HG02852 (cell line): ENCODE results near the gene TIGAR.

Source experiments
- ATAC-seq: cut with Tn5 transposase; IDR thresholded peaks from one replicate; pipeline ENCODE4 v1.9.1; 2021; ENCODE audit warnings: mild to moderate bottlenecking, moderate library complexity; ENCODE audit not compliant: unreplicated experiment

Gene TIGAR

GRCh38 chr12:4320853-4321701, at the start of gene TIGAR:
Gene TIGAR (plus strand): TSS chr12:4321213. CDS start chr12:4321272, 59 bp downstream.
- peak; percentile 95 for ATAC-seq

- ATAC-seq, result peak; percentile 39
These were observed 49.1 kb upstream of the TIGAR start for GRCh38 chr12:4271717-4272423.

GRCh38 chr12:4272424-4273272, 48.4 kb upstream of the TIGAR start:
- peak; percentile 7 for ATAC-seq

- ATAC-seq, result no peak
These were observed 47.8 kb upstream of the TIGAR start for GRCh38 chr12:4273273-4273651.

- peak; percentile 27 for ATAC-seq
These were observed 47.2 kb upstream of the TIGAR start, which contains the start of gene CCND2 for GRCh38 chr12:4273652-4274395. Gene CCND2 (plus strand): TSS chr12:4273762. CDS start chr12:4274041, 279 bp downstream.

- ATAC-seq, result no peak
These were observed 46.5 kb upstream of the TIGAR start for GRCh38 chr12:4274396-4275015.

- no peak for ATAC-seq
These were observed 45.8 kb upstream of the TIGAR start for GRCh38 chr12:4275016-4275869.

- ATAC-seq, result no peak
These were observed 45.1 kb upstream of the TIGAR start for GRCh38 chr12:4275870-4276301.

GRCh38 chr12:4276524-4277204, 44.3 kb upstream of the TIGAR start:
- peak; percentile 38 for ATAC-seq

- no peak for ATAC-seq
These were observed 43.8 kb upstream of the TIGAR start for GRCh38 chr12:4277205-4277543.

GRCh38 chr12:4277857-4278256, 43.2 kb upstream of the TIGAR start:
- no peak for ATAC-seq

- no peak for ATAC-seq
These were observed 42.5 kb upstream of the TIGAR start for GRCh38 chr12:4278329-4279197.

- no peak for ATAC-seq
These were observed 41.8 kb upstream of the TIGAR start for GRCh38 chr12:4279198-4279690.

GRCh38 chr12:4280351-4281163, 40.5 kb upstream of the TIGAR start:
- ATAC-seq, result no peak

GRCh38 chr12:4281173-4281654, 39.8 kb upstream of the TIGAR start:
- no peak for ATAC-seq

GRCh38 chr12:4282103-4282891, 38.7 kb upstream of the TIGAR start:
- no peak for ATAC-seq
